ENCODE measurements around the gene MFAP2. TPM values are rescaled to one million over a fixed set of nuclear protein-coding genes. Genes with fewer than 3 reads are reported as not detected.
A peak's percentile ranks its signal among the peaks of the same experiment; 100 is the strongest.

The MFAP2 gene
- polyA plus RNA-seq, 3 donors: not detected

- no peak overlapping the region for H3K9ac ChIP-seq (ENCODE audit: insufficient read depth, low read length, poor library complexity, severe bottlenecking)
- no peaks in the 10 kb centered on the region for H3K36me3 ChIP-seq (replicated peaks in 1 of 2; ENCODE audit: control insufficient read depth in 1 of 2, insufficient read depth in 2 of 2, low read length in 2 of 2)
- H3K4me2 ChIP-seq (replicated peaks; ENCODE audit: extremely low read depth, low read length, poor library complexity, severe bottlenecking): no peak overlapping the region
- Mint-ChIP-seq H3K4me3 (no peak overlapping the region), H3K9me3 (no peaks in the 10 kb centered on the region), H3K27me3 (ENCODE audit: low read depth in 3 of 3) (peaks cover 2 to 18% (median 5%) of the 10 kb centered on the region in 3 donors), H3K36me3 (peaks cover 0 to 9% of the 10 kb centered on the region in 2 donors), H3K4me1 (peaks cover 8% of the 10 kb centered on the region), H3K27ac (no peak overlapping the region)
- no peaks in the 10 kb centered on the region for H4K20me1 ChIP-seq (ENCODE audit: insufficient read depth, low read length)
- no peak for TF ChIP-seq CTCF (IDR thresholded peaks at IDR 0.05)
- WGBS (ENCODE audit: insufficient coverage): 92% methylated on average over 9 of the region's 10 CpGs
- intact Hi-C loops (cut with micrococcal nuclease): no loop called here
- H3K79me2 ChIP-seq (ENCODE audit: insufficient read depth, low read length): no peaks in the 10 kb centered on the region
- no peak for DNase-seq
- H3K4me3 ChIP-seq (replicated peaks in 1 of 3; ENCODE audit: low read depth in 2 of 3, low read length in 3 of 3): no peak overlapping the region
- H3K9me3 ChIP-seq (replicated peaks in 1 of 2; ENCODE audit: control insufficient read depth in 1 of 2, insufficient read depth in 1 of 2, low read length in 2 of 2): no peaks in the 10 kb centered on the region
- H3K27me3 ChIP-seq (ENCODE audit: control insufficient read depth in 2 of 2, insufficient read depth in 2 of 2, low read length in 2 of 2): no peaks in the 10 kb centered on the region
- peaks cover 2 to 4% of the 10 kb centered on the region in 2 donors for H3K4me1 ChIP-seq (ENCODE audit: control insufficient read depth in 1 of 2, insufficient read depth in 2 of 2, low read length in 2 of 2)
- H3K27ac ChIP-seq (ENCODE audit: low read depth in 1 of 2, low read length in 2 of 2): no peak overlapping the region
- no peak overlapping the region for H2AFZ ChIP-seq (ENCODE audit: insufficient read depth, low read depth, low read length, poor library complexity, severe bottlenecking)
Observed at GRCh38 chr1:16926491-16927073, 53.8 kb downstream of the MFAP2 start.

DNA sequence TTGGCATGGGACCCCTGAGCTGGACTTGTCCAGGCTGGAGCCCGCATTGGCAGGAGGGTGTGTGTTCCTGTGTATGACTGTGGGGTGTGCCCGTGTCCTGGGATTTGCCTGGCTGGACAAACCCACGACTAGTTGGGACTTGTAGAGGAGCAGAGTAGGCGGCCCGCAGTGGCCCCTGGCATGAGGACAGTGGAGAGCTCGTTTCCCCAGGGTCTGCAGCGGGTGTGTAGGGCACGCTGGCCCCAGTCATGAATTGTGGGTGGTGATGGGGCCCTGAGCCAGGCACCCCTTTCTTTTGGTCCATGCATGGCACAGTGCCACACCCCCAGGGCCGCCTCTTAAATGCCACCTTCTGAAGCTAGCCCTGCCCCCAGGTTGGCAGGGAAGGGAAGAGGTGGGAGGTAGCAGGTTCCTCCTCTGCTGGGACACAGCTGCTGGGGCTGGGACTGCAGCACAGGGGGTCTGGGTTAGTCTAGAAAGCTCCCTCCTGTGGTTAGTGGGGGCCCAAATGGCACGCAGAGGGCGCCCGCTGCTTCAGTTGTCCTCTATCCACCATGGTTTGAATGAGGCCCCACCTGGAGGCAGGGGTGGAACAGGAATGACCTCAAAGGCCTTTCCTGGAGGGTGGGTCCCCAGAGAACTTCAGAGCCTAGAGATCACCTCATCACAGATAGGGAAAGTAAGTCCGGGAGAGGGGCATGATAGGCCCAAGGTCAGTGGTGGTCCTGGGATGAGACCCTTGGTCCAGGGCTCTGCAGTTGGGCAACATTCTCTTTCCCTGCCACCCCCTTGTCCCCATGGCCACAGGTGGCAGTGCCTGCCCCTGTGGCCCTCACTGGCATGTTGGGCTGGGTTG is 54.6 kb downstream of the MFAP2 start:
- H3K9me3 Mint-ChIP-seq: no peaks in the 10 kb centered on the region
- Histone ChIP-seq H3K79me2 (ENCODE audit: insufficient read depth, low read length) (no peaks in the 10 kb centered on the region), H2AFZ (ENCODE audit: insufficient read depth, low read depth, low read length, poor library complexity, severe bottlenecking) (no peak overlapping the region), H3K4me3 (replicated peaks in 1 of 3; ENCODE audit: low read depth in 2 of 3, low read length in 3 of 3) (no peak overlapping the region), H3K9ac (ENCODE audit: insufficient read depth, low read length, poor library complexity, severe bottlenecking) (no peak overlapping the region), H3K4me1 (ENCODE audit: control insufficient read depth in 1 of 2, insufficient read depth in 2 of 2, low read length in 2 of 2) (peaks cover 4 to 6% of the 10 kb centered on the region in 2 donors), H3K36me3 (replicated peaks in 1 of 2; ENCODE audit: control insufficient read depth in 1 of 2, insufficient read depth in 2 of 2, low read length in 2 of 2) (no peaks in the 10 kb centered on the region), H3K27me3 (ENCODE audit: control insufficient read depth in 2 of 2, insufficient read depth in 2 of 2, low read length in 2 of 2) (no peaks in the 10 kb centered on the region), H4K20me1 (ENCODE audit: insufficient read depth, low read length) (no peaks in the 10 kb centered on the region), H3K4me2 (replicated peaks; ENCODE audit: extremely low read depth, low read length, poor library complexity, severe bottlenecking) (no peak overlapping the region), H3K27ac (ENCODE audit: low read depth in 1 of 2, low read length in 2 of 2) (no peak overlapping the region), H3K9me3 (replicated peaks in 1 of 2; ENCODE audit: control insufficient read depth in 1 of 2, insufficient read depth in 1 of 2, low read length in 2 of 2) (no peaks in the 10 kb centered on the region)
- intact Hi-C loops (cut with micrococcal nuclease): no loop called here
- no peak for DNase-seq
- H3K27me3 Mint-ChIP-seq (ENCODE audit: low read depth in 3 of 3): peaks cover 6 to 18% (median 7%) of the 10 kb centered on the region in 3 donors
- TF ChIP-seq CTCF (IDR thresholded peaks at IDR 0.05): no peak
- peaks cover 9% of the 10 kb centered on the region for H3K4me1 Mint-ChIP-seq
- peak overlapping the region in 1 of 7 donors; percentile 73 for H3K27ac Mint-ChIP-seq
- peaks cover 0 to 2% of the 10 kb centered on the region in 2 donors for H3K36me3 Mint-ChIP-seq
- WGBS (ENCODE audit: insufficient coverage): 95% methylated on average over 12 of the region's 13 CpGs
- no peak overlapping the region for H3K4me3 Mint-ChIP-seq
